ENCODE measurements around the gene LGMN.

The LGMN gene

GRCh38 chr14:92726135-92726932 lies 22.1 kb downstream of the LGMN start:
- no peak for TF ChIP-seq CTCF (IDR thresholded peaks at IDR 0.05; ENCODE audit: low read depth, low read length)
- in situ Hi-C loops (cut with HindIII; ENCODE audit: low sequenced_read_pairs) = no loop called here
- DNase-seq (ENCODE audit: low read depth, low spot score) = peak; percentile 81
- no peak overlapping the region for H3K4me3 ChIP-seq (ENCODE audit: low read depth, low read length)

- no peak overlapping the region for H3K4me3 ChIP-seq (ENCODE audit: low read depth, low read length)
Observed at GRCh38 chr14:92724516-92725340, 23.7 kb downstream of the LGMN start.

GRCh38 chr14:92719890-92720323 lies 28.5 kb downstream of the LGMN start:
- no peak for DNase-seq (ENCODE audit: low read depth, low spot score)
- H3K4me3 ChIP-seq (ENCODE audit: low read depth, low read length) = no peak overlapping the region

More at GRCh38 chr14:92724516-92725340, 23.7 kb downstream of the LGMN start:
- DNase-seq (ENCODE audit: low read depth, low spot score) = no peak
- in situ Hi-C loops (cut with HindIII; ENCODE audit: low sequenced_read_pairs) = no loop called here
- no peak for TF ChIP-seq CTCF (IDR thresholded peaks at IDR 0.05; ENCODE audit: low read depth, low read length)

GRCh38 chr14:92719421-92719820 lies 29.0 kb downstream of the LGMN start:
- no peak for TF ChIP-seq CTCF (IDR thresholded peaks at IDR 0.05; ENCODE audit: low read depth, low read length)
- in situ Hi-C loops (cut with HindIII; ENCODE audit: low sequenced_read_pairs) = no loop called here
- H3K4me3 ChIP-seq (ENCODE audit: low read depth, low read length) = no peak overlapping the region
- no peak for DNase-seq (ENCODE audit: low read depth, low spot score)

More at GRCh38 chr14:92719890-92720323, 28.5 kb downstream of the LGMN start:
- TF ChIP-seq CTCF (IDR thresholded peaks at IDR 0.05; ENCODE audit: low read depth, low read length) = no peak
- in situ Hi-C loops (cut with HindIII; ENCODE audit: low sequenced_read_pairs) = no loop called here

- no peak overlapping the region for H3K4me3 ChIP-seq (ENCODE audit: low read depth, low read length)
- in situ Hi-C loops (cut with HindIII; ENCODE audit: low sequenced_read_pairs) = no loop called here
- TF ChIP-seq CTCF (IDR thresholded peaks at IDR 0.05; ENCODE audit: low read depth, low read length) = no peak
- DNase-seq (ENCODE audit: low read depth, low spot score) = no peak
Observed at GRCh38 chr14:92718664-92719063, 29.8 kb downstream of the LGMN start.

- no peak for TF ChIP-seq CTCF (IDR thresholded peaks at IDR 0.05; ENCODE audit: low read depth, low read length)
Observed at GRCh38 chr14:92717571-92718042, 30.8 kb downstream of the LGMN start.

More at GRCh38 chr14:92717571-92718042, 30.8 kb downstream of the LGMN start:
- H3K4me3 ChIP-seq (ENCODE audit: low read depth, low read length) = no peak overlapping the region
- DNase-seq (ENCODE audit: low read depth, low spot score) = no peak
- in situ Hi-C loops (cut with HindIII; ENCODE audit: low sequenced_read_pairs) = no loop called here

Data from astrocyte of the spinal cord (primary cell).